ENCODE data around the gene TPCN1. TPM values are rescaled to one million over a fixed set of nuclear protein-coding genes. Genes with fewer than 3 reads are reported as not detected.

The TPCN1 gene
- total RNA-seq, 1 experiment from 2014 or later = 18.8 TPM

DNA sequence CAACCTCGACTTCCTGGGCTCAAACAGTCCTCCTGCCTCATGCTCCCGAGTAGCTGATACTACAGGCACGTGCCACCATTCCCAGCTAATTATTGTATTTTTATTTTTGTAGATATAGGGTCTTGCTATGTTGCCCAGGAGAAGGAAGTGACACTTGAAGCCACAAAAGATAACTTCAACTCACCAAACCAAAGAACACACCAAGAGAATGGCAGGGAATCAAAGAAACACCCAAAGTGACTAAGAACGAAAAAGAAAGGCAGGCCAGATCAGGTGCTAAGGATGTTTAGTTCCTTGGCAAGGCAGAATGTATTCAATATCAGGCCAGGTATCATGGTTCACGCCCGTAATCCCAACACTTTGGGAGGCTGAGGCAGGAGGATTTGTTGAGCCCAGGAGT, 10.1 kb upstream of the TPCN1 start:
- no peaks in the 10 kb centered on the region for H3K27me3 ChIP-seq (replicated peaks; ENCODE audit: insufficient read depth, low read depth, low read length, poor library complexity)
- ChIA-PET POLR2A (ENCODE audit: low non-redundant PET) (no interaction called here), CTCF (no interaction called here)
- no peak for DNase-seq (ENCODE audit: low spot score)
- no peaks in the 10 kb centered on the region for H3K36me3 ChIP-seq (ENCODE audit: insufficient read depth, low read length, poor library complexity, severe bottlenecking)
- H3K4me1 ChIP-seq (ENCODE audit: insufficient read depth, low read length, poor library complexity, severe bottlenecking) = no peaks in the 10 kb centered on the region
- intact Hi-C loops (cut with micrococcal nuclease; ENCODE audit: unreplicated experiment) = no loop called here
- no peak overlapping the region for H3K27ac ChIP-seq (ENCODE audit: low read depth, low read length, poor library complexity, severe bottlenecking)
- H3K9me3 ChIP-seq (ENCODE audit: low read depth, low read length, poor library complexity, severe bottlenecking) = no peaks in the 10 kb centered on the region
- no peak overlapping the region for H3K4me3 ChIP-seq (ENCODE audit: low read depth, low read length, poor library complexity, severe bottlenecking)
- TF ChIP-seq EZH2 (IDR thresholded peaks at IDR 0.05; ENCODE audit: borderline replicate concordance, low read depth, low read length, poor library complexity, severe bottlenecking) (no peak), CTCF (conservative IDR thresholded peaks at IDR 0.05; ENCODE audit: low read depth, low read length) (no peak)
- BruUV-seq (replicated peaks) = no TSS peak

- H3K4me3 ChIP-seq (ENCODE audit: low read depth, low read length, poor library complexity, severe bottlenecking) = no peak overlapping the region
- no TSS peak for BruUV-seq (replicated peaks)
- no peaks in the 10 kb centered on the region for H3K4me1 ChIP-seq (ENCODE audit: insufficient read depth, low read length, poor library complexity, severe bottlenecking)
- H3K9me3 ChIP-seq (ENCODE audit: low read depth, low read length, poor library complexity, severe bottlenecking) = no peaks in the 10 kb centered on the region
- CTCF ChIA-PET = no interaction called here
- no peak for DNase-seq (ENCODE audit: low spot score)
- no peaks in the 10 kb centered on the region for H3K36me3 ChIP-seq (ENCODE audit: insufficient read depth, low read length, poor library complexity, severe bottlenecking)
- POLR2A ChIA-PET (ENCODE audit: low non-redundant PET) = no interaction called here
- TF ChIP-seq EZH2 (IDR thresholded peaks at IDR 0.05; ENCODE audit: borderline replicate concordance, low read depth, low read length, poor library complexity, severe bottlenecking) (no peak), CTCF (conservative IDR thresholded peaks at IDR 0.05; ENCODE audit: low read depth, low read length) (no peak)
- H3K27ac ChIP-seq (ENCODE audit: low read depth, low read length, poor library complexity, severe bottlenecking) = no peak overlapping the region
- intact Hi-C loops (cut with micrococcal nuclease; ENCODE audit: unreplicated experiment) = no loop called here
- H3K27me3 ChIP-seq (replicated peaks; ENCODE audit: insufficient read depth, low read depth, low read length, poor library complexity) = no peaks in the 10 kb centered on the region
Observed at GRCh38 chr12:113214895-113215400, 6.3 kb upstream of the TPCN1 start.

- no peak for DNase-seq (ENCODE audit: low spot score)
- Histone ChIP-seq H3K4me1 (ENCODE audit: insufficient read depth, low read length, poor library complexity, severe bottlenecking) (no peaks in the 10 kb centered on the region), H3K36me3 (ENCODE audit: insufficient read depth, low read length, poor library complexity, severe bottlenecking) (no peaks in the 10 kb centered on the region), H3K27ac (ENCODE audit: low read depth, low read length, poor library complexity, severe bottlenecking) (no peak overlapping the region), H3K9me3 (ENCODE audit: low read depth, low read length, poor library complexity, severe bottlenecking) (no peaks in the 10 kb centered on the region), H3K27me3 (replicated peaks; ENCODE audit: insufficient read depth, low read depth, low read length, poor library complexity) (no peaks in the 10 kb centered on the region), H3K4me3 (ENCODE audit: low read depth, low read length, poor library complexity, severe bottlenecking) (no peak overlapping the region)
- ChIA-PET CTCF (no interaction called here), POLR2A (ENCODE audit: low non-redundant PET) (no interaction called here)
- intact Hi-C loops (cut with micrococcal nuclease; ENCODE audit: unreplicated experiment) = no loop called here
- TF ChIP-seq CTCF (conservative IDR thresholded peaks at IDR 0.05; ENCODE audit: low read depth, low read length) (no peak), EZH2 (IDR thresholded peaks at IDR 0.05; ENCODE audit: borderline replicate concordance, low read depth, low read length, poor library complexity, severe bottlenecking) (no peak)
- no TSS peak for BruUV-seq (replicated peaks)
Observed at GRCh38 chr12:113216027-113216426, 5.2 kb upstream of the TPCN1 start.
